Measurements from ENCODE around the gene ADGRL3.

The ADGRL3 gene

DNA sequence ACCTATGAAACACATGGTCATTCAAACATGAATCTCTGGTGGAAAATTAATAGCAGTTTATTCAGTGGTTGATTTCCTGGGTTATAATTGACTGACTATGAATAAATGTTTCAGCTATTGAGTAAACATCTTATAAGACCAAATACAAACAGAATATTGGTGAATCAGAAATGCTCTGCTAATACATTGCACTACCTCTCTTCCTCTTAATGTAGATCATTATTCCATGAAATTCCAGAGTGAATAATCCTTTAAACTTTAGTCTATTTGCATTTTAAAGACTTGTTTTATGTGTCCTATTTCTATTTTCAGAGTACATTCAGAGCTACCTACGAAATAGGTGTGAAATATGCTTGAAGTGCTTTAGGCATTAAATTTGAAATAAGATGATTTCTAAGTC, 715.4 kb downstream of the ADGRL3 start:
- TF ChIP-seq, protein P1, sequence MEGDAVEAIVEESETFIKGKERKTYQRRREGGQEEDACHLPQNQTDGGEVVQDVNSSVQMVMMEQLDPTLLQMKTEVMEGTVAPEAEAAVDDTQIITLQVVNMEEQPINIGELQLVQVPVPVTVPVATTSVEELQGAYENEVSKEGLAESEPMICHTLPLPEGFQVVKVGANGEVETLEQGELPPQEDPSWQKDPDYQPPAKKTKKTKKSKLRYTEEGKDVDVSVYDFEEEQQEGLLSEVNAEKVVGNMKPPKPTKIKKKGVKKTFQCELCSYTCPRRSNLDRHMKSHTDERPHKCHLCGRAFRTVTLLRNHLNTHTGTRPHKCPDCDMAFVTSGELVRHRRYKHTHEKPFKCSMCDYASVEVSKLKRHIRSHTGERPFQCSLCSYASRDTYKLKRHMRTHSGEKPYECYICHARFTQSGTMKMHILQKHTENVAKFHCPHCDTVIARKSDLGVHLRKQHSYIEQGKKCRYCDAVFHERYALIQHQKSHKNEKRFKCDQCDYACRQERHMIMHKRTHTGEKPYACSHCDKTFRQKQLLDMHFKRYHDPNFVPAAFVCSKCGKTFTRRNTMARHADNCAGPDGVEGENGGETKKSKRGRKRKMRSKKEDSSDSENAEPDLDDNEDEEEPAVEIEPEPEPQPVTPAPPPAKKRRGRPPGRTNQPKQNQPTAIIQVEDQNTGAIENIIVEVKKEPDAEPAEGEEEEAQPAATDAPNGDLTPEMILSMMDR (IDR thresholded peaks at IDR 0.05; ENCODE audit: low read depth, low read length, missing control alignments): no peak
- DNase-seq (ENCODE audit: low read depth): no peak
- in situ Hi-C loops (cut with HindIII; ENCODE audit: low sequenced_read_pairs): no loop called here
- no peak overlapping the region for H3K4me3 ChIP-seq (ENCODE audit: low read depth, low read length)

DNA sequence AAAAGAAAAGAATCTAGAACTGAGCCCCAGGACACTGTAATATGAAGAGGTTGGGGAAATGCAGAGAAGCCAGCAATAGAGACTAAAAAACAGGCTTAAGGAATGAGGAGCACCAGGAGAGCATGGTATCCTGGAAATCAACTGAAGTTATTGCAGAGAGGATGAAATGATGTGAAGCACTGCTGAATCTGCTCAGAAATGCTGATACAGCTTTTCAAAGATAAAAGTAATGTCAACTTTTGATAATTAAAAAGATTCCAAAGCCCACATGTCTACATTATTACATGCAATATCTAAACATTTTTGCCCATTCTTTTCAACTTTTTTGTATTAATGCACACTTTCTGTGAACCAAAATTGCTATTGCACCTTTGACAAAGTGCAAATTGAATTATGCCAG, 718.4 kb downstream of the ADGRL3 start:
- TF ChIP-seq, protein P1 (IDR thresholded peaks at IDR 0.05; ENCODE audit: low read depth, low read length, missing control alignments): no peak
- in situ Hi-C loops (cut with HindIII; ENCODE audit: low sequenced_read_pairs): no loop called here
- no peak for DNase-seq (ENCODE audit: low read depth)
- no peak overlapping the region for H3K4me3 ChIP-seq (ENCODE audit: low read depth, low read length)

DNA sequence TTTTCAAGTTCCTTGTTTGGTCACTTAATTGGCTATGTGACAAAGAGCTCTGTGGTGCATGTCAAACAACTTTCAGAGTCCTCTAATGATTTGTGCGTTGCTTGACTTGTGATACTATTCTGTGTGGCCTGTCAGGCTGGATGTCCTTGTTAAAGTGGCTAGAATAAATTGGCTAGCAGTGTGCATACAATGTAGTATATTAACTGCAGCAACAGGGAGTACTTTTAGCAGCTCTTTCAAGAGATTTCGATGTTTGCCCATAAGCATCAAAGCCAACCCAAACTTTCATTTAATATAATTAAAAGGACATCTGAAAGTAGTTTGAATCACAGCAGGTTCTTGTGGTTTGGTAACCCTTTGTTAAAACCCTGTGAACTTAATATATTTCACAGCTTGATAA, 718.9 kb downstream of the ADGRL3 start:
- in situ Hi-C loops (cut with HindIII; ENCODE audit: low sequenced_read_pairs): no loop called here
- peak; percentile 12 for DNase-seq (ENCODE audit: low read depth)
- TF ChIP-seq, protein P1 (IDR thresholded peaks at IDR 0.05; ENCODE audit: low read depth, low read length, missing control alignments): no peak
- no peak overlapping the region for H3K4me3 ChIP-seq (ENCODE audit: low read depth, low read length)

DNA sequence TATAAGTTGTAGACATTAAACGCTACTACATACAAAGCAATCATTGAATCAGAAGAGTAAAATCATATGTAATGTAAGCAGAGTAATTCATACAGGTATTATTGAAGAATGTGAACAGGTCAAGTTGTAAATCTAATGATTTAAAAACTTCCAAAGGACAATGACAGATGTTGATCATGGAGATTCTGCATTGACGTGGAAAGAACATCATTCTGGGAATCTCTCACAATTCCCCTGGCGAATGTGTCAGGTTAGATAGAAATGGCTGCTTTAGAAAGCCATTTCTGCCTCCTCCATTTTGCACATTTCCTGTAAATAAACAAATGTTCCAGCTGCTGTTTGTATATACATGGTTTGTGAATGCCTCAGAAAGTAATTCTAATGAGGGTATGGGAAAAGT, 719.4 kb downstream of the ADGRL3 start:
- no peak overlapping the region for H3K4me3 ChIP-seq (ENCODE audit: low read depth, low read length)
- TF ChIP-seq, protein P1 (IDR thresholded peaks at IDR 0.05; ENCODE audit: low read depth, low read length, missing control alignments): no peak
- no peak for DNase-seq (ENCODE audit: low read depth)
- in situ Hi-C loops (cut with HindIII; ENCODE audit: low sequenced_read_pairs): no loop called here

DNA sequence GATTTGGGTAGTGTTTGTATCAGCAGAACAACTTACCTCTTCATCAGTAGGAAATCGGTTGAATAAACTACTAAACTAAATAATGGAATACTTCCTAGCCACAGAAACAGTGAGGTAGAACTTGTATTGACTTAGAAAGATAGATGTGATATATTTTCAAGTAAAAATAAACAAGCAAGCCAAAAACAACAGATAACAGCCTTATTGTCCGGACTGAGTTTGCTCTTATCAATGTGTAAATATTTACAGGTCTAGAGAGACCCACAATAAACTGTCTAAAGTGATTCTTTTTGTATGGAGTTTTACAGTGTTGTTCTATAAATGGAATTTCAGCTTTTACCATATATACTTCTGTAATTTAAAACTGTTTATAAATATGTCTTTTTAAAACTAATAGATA, 721.8 kb downstream of the ADGRL3 start:
- DNase-seq (ENCODE audit: low read depth): no peak
- in situ Hi-C loops (cut with HindIII; ENCODE audit: low sequenced_read_pairs): no loop called here
- no peak overlapping the region for H3K4me3 ChIP-seq (ENCODE audit: low read depth, low read length)
- TF ChIP-seq, protein P1 (IDR thresholded peaks at IDR 0.05; ENCODE audit: low read depth, low read length, missing control alignments): no peak

DNA sequence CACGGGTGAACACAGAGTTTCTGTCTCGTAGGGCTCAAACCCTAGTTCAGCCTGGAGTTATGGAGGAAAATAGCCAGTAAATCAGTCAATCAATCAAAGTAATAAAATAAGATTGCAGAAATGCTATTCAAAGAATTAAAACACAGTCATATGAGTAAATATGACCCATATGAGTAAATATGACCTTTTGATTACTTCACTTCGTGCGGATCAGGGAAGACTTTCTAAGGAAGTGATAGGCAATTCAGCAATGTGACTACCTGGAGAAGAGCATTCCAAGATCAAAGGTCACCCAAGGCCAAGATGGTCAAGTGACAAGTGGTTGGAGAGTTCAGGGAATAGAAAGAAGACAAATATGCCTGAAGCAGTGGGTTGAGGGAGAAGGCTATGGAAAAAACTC, 722.6 kb downstream of the ADGRL3 start:
- H3K4me3 ChIP-seq (ENCODE audit: low read depth, low read length): no peak overlapping the region
- DNase-seq (ENCODE audit: low read depth): no peak
- in situ Hi-C loops (cut with HindIII; ENCODE audit: low sequenced_read_pairs): no loop called here
- TF ChIP-seq, protein P1 (IDR thresholded peaks at IDR 0.05; ENCODE audit: low read depth, low read length, missing control alignments): no peak

DNA sequence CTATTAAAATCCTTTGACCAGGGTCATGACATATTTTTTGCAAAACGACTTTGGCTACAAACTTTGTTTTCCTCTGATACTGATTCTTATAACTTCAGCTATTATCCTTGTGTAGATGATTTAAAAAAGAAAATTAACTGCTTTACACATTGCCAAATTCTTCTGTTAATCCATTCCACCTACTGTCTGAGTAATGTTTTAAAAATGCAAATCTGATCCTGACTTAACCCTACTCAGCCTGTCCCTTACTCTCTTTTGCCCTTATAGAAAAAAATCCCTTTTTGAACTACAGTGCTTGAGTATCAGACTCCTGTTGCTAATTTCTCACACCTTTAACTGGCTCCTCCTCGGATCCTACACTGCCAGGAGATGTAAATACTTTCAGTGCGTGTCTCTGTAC, 723.1 kb downstream of the ADGRL3 start:
- DNase-seq (ENCODE audit: low read depth): no peak
- no peak overlapping the region for H3K4me3 ChIP-seq (ENCODE audit: low read depth, low read length)
- in situ Hi-C loops (cut with HindIII; ENCODE audit: low sequenced_read_pairs): no loop called here
- TF ChIP-seq, protein P1 (IDR thresholded peaks at IDR 0.05; ENCODE audit: low read depth, low read length, missing control alignments): no peak
